ENCODE data around the gene TRIM37. TPM values are rescaled to one million over a fixed set of nuclear protein-coding genes. Genes with fewer than 3 reads are reported as not detected.
A peak's percentile ranks its signal among the peaks of the same experiment; 100 is the strongest.

TRIM37 gene
- total RNA-seq, 1 donor from 2014 or later, result 32.6 TPM

- Mint-ChIP-seq H3K4me3 (ENCODE audit: unreplicated experiment) (no peak overlapping the region), H3K9me3 (ENCODE audit: unreplicated experiment) (peaks cover 5% of the 10 kb centered on the region), H3K36me3 (ENCODE audit: unreplicated experiment) (peaks cover 19% of the 10 kb centered on the region), H3K27me3 (ENCODE audit: unreplicated experiment) (no peaks in the 10 kb centered on the region), H3K27ac (ENCODE audit: unreplicated experiment) (peak overlapping the region; percentile 82), H3K4me1 (ENCODE audit: unreplicated experiment) (peaks cover 25% of the 10 kb centered on the region)
- DNase-seq (ENCODE audit: extremely low spot score, unreplicated experiment), result no peak
- no peak for TF ChIP-seq CTCF (IDR thresholded peaks at IDR 0.05)
These were observed 114.9 kb downstream of the TRIM37 start for GRCh38 chr17:58991718-58992331.

GRCh38 chr17:58989629-58990028, 117.1 kb downstream of the TRIM37 start:
- peaks cover 5% of the 10 kb centered on the region for H3K9me3 Mint-ChIP-seq (ENCODE audit: unreplicated experiment)
- TF ChIP-seq CTCF (IDR thresholded peaks at IDR 0.05), result no peak
- DNase-seq (ENCODE audit: extremely low spot score, unreplicated experiment), result no peak
- peaks cover 22% of the 10 kb centered on the region for H3K4me1 Mint-ChIP-seq (ENCODE audit: unreplicated experiment)
- peak overlapping the region; percentile 29 for H3K27ac Mint-ChIP-seq (ENCODE audit: unreplicated experiment)
- no peaks in the 10 kb centered on the region for H3K27me3 Mint-ChIP-seq (ENCODE audit: unreplicated experiment)
- no peak overlapping the region for H3K4me3 Mint-ChIP-seq (ENCODE audit: unreplicated experiment)
- peaks cover 17% of the 10 kb centered on the region for H3K36me3 Mint-ChIP-seq (ENCODE audit: unreplicated experiment)

GRCh38 chr17:58985971-58986370, 120.7 kb downstream of the TRIM37 start:
- TF ChIP-seq CTCF (IDR thresholded peaks at IDR 0.05), result no peak
- no peak for DNase-seq (ENCODE audit: extremely low spot score, unreplicated experiment)
- Mint-ChIP-seq H3K9me3 (ENCODE audit: unreplicated experiment) (no peaks in the 10 kb centered on the region), H3K4me1 (ENCODE audit: unreplicated experiment) (no peaks in the 10 kb centered on the region), H3K27ac (ENCODE audit: unreplicated experiment) (no peak overlapping the region), H3K36me3 (ENCODE audit: unreplicated experiment) (peaks cover 9% of the 10 kb centered on the region), H3K4me3 (ENCODE audit: unreplicated experiment) (no peak overlapping the region), H3K27me3 (ENCODE audit: unreplicated experiment) (no peaks in the 10 kb centered on the region)

- Mint-ChIP-seq H3K4me3 (ENCODE audit: unreplicated experiment) (no peak overlapping the region), H3K36me3 (ENCODE audit: unreplicated experiment) (peaks cover 9% of the 10 kb centered on the region), H3K27me3 (ENCODE audit: unreplicated experiment) (no peaks in the 10 kb centered on the region), H3K27ac (ENCODE audit: unreplicated experiment) (no peak overlapping the region), H3K4me1 (ENCODE audit: unreplicated experiment) (no peaks in the 10 kb centered on the region), H3K9me3 (ENCODE audit: unreplicated experiment) (no peaks in the 10 kb centered on the region)
- no peak for TF ChIP-seq CTCF (IDR thresholded peaks at IDR 0.05)
- no peak for DNase-seq (ENCODE audit: extremely low spot score, unreplicated experiment)
These were observed 121.3 kb downstream of the TRIM37 start for GRCh38 chr17:58985367-58985766.

GRCh38 chr17:58982626-58983025, 124.1 kb downstream of the TRIM37 start:
- H3K36me3 Mint-ChIP-seq (ENCODE audit: unreplicated experiment), result peaks cover 5% of the 10 kb centered on the region
- H3K27ac Mint-ChIP-seq (ENCODE audit: unreplicated experiment), result no peak overlapping the region
- H3K27me3 Mint-ChIP-seq (ENCODE audit: unreplicated experiment), result no peaks in the 10 kb centered on the region
- H3K4me1 Mint-ChIP-seq (ENCODE audit: unreplicated experiment), result no peaks in the 10 kb centered on the region
- no peak for TF ChIP-seq CTCF (IDR thresholded peaks at IDR 0.05)
- H3K9me3 Mint-ChIP-seq (ENCODE audit: unreplicated experiment), result no peaks in the 10 kb centered on the region
- H3K4me3 Mint-ChIP-seq (ENCODE audit: unreplicated experiment), result no peak overlapping the region
- DNase-seq (ENCODE audit: extremely low spot score, unreplicated experiment), result no peak

Measured in osteocyte (in vitro differentiated cells).